Retina (tissue), 1 donor: ENCODE measurements around the gene HIVEP2.

Source experiments
- DNase-seq: peaks from one replicate; pipeline ENCODE4 v3.0.0-alpha.2; 2016

HIVEP2 gene

GRCh38 chr6:142811923-142812322, 133.1 kb downstream of the HIVEP2 start:
- no peak for DNase-seq

DNA sequence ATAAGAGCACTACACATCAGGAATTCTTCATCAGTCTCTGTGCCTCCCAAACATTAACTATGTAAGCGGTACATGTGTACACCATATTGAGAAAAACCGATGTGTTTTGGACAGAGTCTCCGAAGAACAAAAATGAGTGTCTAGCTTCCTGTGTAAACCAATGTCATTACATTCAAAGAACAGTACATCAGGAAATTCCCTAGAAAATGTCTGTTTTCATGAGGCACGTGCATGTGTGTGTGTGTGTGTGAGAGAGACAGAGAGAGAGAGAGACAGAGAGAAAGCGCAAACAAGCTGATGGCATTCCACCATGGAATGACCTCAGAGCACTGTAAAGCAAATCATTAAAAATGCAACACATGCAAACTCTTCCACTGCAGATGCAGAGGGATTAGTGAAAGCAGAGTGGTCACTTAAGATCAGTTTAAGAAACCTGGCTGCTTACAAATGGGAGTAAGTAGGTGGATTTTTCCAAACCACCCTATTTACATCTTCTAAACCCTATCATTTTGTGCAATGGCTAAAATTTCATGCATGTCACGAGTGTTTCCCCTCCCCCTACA, 133.9 kb downstream of the HIVEP2 start:
- no peak for DNase-seq

- no peak for DNase-seq
Observed at GRCh38 chr6:142809947-142810346, 135.0 kb downstream of the HIVEP2 start.

- no peak for DNase-seq
Observed at GRCh38 chr6:142808405-142809061, 136.4 kb downstream of the HIVEP2 start.

GRCh38 chr6:142805042-142805441, 139.9 kb downstream of the HIVEP2 start:
- no peak for DNase-seq

- DNase-seq: no peak
Observed at GRCh38 chr6:142804490-142804889, 140.5 kb downstream of the HIVEP2 start.

DNA sequence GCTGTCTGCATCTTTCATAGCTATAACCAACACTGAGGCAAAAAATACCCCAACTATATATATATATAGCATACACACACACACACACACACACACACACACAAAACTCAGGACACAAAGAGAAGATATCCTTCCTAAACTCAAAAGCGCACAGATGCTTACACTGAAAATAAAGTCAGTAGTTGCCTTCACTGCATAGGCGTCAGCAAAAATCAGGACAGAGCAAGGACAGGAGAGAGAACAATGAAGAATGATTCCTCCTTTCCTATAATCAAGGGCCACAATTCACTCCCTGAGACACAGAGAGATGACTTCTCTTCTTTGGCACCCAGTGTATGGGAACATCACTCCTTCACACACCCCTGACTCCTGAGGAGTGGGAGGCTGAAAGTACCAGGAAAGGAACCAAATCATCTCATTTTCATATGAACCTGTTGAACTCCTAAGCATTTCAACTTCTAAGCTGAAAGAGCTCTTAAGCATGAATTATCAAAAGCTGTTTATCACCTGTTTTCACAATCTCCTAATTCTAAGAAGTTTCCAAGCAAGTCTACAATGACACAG, 141.4 kb downstream of the HIVEP2 start:
- no peak for DNase-seq

GRCh38 chr6:142803032-142803431, 141.9 kb downstream of the HIVEP2 start:
- DNase-seq: no peak

GRCh38 chr6:142802124-142802523, 142.9 kb downstream of the HIVEP2 start:
- no peak for DNase-seq

DNA sequence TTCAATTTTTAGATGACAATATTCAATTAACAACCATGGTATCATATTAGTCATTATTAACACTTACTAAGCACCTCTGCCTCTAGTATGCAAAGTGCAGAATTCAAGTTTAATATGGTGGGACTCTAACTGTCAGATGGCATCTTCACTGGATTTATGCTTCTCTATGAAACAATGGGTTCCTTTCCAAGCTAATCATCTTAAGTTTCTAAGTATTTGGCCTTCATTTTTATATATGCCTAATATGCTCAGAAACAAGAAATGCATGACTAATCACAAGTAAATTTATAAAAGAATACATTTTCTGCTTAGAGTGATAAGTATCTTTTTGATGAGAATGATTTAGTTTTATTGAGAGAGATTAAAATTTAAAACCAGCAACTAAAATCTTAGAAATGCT, 144.7 kb downstream of the HIVEP2 start:
- no peak for DNase-seq

DNA sequence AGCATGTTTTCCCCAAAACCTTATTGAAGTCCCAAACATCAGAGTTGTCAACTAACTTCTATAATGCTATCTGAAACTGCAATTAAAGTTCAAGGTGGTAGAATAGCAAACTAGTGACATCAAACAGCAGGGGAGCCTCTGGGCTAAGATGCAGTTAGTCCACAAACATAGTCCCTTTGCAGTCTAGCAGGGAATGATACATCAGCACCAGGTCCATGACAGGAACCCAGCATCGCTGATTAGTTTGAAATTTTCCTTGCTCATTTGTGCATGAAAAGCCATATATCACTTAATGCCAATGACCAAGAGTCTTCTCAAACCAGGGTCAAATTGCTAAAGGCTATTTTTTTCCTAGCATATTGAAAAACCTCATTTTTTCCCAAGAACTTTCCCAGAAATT, 145.3 kb downstream of the HIVEP2 start:
- DNase-seq: no peak

DNA sequence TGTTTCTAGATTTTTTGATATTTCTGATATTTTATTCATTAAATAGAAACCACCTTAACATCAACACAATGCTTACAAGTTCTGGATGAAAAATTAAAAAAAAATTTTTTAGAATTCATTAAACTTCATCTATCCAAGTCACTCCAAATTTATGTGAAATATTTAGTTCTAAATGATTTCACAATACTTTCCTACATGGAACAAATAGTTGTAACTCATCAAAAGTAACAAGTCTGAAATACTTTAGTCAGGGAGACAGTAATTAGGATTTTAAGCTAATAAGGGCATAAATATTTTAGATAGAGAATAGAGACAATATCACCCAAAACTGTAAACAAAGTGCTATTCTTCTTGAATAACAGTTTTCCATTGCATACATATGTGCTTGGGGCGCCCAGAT, 147.8 kb downstream of the HIVEP2 start:
- DNase-seq: no peak

DNA sequence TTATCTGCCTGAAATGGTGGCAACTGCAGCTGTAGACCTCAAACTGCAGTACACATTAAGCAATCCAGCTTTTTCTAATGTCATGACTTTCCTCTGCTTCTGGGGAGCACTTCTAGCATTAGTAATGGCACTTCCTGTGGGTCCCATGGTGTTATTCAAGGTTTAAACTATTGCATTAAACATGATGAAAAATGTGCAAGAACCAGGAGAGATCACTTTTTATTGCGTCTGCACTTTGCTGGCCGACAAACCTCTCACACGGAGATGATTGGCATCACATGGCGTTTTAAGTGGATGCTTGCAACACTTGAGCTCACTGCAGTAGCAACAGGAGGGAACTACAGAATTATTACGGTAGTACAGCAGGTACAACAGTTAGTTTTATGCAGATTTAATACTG, 148.4 kb downstream of the HIVEP2 start:
- DNase-seq: peak; percentile 14

- no peak for DNase-seq
Observed at GRCh38 chr6:142796024-142796423, 149.0 kb downstream of the HIVEP2 start.

GRCh38 chr6:142794424-142794823, 150.6 kb downstream of the HIVEP2 start:
- peak; percentile 10 for DNase-seq

DNA sequence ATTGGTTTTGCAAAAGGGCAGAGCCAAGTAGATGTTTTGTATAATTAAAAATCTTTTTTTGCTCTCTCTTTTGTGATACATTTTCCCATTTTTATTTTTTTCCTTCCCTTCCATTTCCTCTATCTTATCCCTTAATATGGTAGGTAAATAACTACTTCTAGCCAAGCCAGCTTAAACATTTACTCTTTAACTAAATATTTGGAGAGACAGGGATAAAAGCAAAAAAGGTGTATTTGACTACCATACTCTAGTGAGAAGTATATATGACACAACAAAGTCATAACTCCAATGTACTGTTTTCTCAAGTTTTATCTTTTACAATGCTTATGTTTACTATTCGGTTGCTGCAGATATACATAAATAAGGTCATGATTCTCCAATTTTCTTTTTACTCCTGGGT, 154.7 kb downstream of the HIVEP2 start:
- no peak for DNase-seq

DNA sequence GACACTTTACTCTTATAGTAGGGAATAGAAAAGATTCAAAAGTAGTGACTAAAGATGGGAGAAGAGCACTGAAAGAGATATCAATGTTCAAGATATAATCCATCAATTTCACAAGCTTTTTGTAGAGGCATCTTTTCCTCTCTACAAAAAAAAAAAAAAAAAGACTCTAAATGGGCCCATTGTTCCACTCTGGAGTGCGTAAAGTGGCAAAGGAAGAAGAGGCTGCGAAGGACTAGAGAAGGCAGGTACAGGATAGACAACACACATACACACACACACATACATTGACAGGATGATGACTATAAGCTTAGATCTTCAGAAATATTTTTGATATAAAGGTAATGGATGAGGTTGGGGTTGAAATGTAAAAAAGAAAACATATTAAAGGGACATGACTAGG, 157.6 kb downstream of the HIVEP2 start:
- no peak for DNase-seq

DNA sequence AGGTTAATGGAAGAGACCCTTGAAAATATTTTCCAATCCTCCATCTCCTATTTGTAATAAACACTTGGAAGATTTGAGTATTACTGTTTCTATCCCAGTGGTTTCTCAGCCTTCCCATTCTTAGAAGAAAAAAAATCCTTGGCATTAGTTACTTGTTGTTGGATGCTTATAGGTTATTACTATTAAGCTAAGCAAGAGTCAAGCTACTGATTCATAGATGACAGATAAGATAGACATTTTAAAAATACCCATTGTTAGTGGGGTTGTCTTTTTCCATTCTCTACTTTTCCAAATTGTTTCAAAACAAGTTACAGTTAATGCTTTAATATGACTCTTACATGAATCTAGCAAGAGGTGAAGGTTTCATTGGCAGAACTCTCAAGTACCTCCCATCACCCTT, 158.5 kb downstream of the HIVEP2 start:
- no peak for DNase-seq

- DNase-seq: no peak
Observed at GRCh38 chr6:142784344-142784743, 160.6 kb downstream of the HIVEP2 start.

DNA sequence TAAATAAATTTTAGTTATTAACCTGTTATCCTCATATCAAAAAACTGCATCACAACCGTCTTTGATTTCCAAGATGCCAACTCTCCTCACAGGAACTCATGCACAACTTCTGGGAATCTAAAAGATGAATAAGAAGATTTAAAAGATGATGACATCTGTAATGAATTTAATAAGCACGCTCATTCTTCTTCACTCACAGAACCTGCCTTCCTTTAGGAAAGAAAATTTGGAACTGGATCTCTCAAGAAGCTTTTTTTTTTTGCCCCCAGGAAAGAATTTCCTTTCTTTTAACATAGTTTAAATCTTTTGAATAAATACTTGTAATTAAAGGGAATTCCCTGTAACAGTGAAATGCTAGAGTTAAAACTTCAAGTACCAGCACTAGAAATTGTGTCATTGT, 161.5 kb downstream of the HIVEP2 start:
- no peak for DNase-seq

DNA sequence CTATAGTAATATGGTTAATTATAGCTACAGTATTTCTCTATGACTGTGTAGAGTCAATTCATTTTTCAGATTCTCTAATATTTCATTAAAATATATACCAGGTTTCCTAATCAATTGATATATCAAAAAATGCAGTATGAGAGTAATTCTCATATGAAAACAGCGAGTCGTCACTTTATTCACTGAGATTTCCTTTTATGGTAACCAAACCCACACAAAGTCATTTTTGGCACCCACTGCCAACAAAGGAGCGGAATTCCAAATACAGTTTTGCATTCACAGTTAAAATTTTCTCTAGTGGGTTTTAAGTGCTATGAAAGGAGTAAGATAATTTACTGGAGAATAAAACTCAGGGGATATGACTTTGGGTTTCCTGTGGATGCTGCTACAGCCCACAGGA, 163.8 kb downstream of the HIVEP2 start:
- no peak for DNase-seq

DNA sequence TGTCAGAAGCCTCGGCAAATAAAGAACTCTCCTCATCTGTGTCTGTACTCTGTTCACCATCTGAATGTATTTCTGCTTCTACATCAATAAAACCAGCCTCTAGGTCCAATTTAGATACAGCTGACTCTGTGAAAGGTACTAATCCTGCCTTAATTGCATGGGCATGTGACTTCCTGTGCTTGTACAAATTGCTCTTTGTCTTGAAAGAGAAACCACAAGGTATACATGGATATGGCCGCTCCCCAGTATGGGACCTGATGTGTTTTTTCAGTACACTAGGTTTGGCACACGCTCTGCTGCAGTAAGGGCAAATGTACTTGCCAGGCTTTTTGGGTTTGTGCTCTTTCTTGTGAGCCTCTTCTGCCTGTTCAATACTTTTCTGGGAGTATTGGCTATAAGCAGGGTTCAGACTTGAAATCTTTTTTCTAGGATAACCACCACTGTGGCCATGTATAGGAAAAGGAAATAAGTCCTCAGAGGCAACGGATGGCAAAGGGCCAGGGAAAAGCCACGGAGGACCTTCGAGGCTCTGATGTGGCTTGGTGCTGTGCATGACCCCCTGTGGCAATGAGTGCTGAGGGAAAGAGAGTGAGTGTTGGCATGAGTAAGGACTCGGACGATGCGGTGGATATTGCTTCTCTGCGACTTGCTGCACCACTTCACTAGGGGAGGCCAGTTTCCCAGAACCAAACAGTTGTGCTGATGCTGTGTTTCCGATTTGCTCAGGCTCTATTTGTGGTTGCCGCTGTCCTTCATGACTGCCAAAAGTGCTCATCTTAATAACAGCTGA, 170.9 kb downstream of the HIVEP2 start:
- DNase-seq: no peak

DNA sequence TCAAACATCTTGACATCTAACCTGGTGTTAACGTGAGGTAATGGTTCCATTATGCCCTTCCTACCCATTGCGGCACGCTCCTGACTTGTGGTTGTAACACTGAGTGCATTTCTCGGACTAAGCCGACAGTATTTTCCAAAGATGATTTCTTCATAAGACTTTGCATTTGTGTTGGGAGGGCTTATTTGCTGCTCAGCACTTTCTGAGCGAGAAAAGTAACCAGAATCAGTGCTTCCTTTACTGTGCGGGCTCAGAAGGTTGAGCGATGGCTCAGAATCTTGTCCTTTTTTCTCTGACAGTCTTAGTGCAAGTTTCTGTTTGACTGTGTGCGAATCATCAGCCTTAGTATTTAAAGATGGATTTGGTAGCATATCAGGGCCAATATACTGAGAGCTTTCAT, 171.7 kb downstream of the HIVEP2 start:
- no peak for DNase-seq

GRCh38 chr6:142771162-142771561, 173.8 kb downstream of the HIVEP2 start:
- no peak for DNase-seq
